ENCODE measurements around the gene TBCB.
"Not testable (repeated sequence)": the region's sequence is repeated elsewhere in the genome, so short reads cannot be mapped to it uniquely, and the experiment has no call there.

TBCB gene, protein sequence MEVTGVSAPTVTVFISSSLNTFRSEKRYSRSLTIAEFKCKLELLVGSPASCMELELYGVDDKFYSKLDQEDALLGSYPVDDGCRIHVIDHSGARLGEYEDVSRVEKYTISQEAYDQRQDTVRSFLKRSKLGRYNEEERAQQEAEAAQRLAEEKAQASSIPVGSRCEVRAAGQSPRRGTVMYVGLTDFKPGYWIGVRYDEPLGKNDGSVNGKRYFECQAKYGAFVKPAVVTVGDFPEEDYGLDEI

DNA sequence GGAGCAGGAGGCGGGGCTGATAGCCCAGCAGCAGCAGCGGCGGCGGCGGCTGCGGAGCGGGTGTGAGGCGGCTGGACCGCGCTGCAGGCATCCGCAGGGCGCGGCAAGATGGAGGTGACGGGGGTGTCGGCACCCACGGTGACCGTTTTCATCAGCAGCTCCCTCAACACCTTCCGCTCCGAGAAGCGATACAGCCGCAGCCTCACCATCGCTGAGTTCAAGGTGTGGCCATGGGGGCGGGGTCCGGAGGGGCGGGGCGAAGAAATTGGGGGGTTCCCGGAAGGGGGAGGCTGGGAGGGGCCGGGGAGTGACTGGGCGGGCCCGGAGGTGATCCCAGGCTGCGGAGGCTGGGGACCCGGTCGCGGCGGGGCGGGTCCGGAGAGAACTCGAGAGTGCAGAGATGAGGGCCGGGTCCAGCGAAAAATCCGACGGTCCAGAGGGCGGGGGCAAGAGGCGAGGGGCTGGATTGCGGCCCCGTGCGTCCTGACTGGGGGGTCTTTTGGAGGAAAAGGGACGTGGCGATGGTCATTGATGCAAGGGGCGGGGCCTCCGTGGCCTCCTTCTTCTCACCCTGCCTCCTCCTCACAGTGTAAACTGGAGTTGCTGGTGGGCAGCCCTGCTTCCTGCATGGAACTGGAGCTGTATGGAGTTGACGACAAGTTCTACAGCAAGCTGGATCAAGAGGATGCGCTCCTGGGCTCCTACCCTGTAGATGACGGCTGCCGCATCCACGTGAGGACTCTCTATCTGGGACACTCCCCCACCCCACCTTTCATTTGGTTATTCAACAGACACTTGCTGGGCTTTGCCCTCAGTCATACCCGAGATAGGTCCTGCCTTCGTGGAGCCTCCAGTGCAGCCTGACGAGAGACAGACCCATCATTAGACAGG is at the start of gene TBCB:
Gene TBCB (plus strand): TSS at position 16 of the 891 bp plus-strand sequence. CDS start 93 bp downstream, at position 109.
- peak; percentile 70 for DNase-seq

DNA sequence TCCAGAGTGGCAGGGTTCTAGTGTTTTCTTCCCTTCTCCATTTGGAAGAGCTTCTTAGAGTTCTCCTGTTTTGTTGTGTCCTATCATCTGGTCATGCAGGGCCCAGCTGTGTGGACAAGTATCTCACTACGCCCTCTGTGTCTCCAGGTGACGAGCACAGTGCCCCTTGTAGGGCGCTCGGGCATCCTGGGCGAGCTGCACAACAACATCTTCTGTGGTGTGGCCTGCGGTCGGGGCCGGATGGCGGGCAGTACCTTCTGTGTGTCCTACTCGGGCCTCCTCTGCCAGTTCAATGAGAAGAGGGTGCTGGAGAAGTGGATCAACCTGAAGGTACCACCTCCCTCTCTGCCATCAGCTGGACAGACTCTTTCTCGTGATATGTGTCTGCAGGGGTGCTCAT is 47.6 kb upstream of the TBCB start:
- DNase-seq: no peak

DNA sequence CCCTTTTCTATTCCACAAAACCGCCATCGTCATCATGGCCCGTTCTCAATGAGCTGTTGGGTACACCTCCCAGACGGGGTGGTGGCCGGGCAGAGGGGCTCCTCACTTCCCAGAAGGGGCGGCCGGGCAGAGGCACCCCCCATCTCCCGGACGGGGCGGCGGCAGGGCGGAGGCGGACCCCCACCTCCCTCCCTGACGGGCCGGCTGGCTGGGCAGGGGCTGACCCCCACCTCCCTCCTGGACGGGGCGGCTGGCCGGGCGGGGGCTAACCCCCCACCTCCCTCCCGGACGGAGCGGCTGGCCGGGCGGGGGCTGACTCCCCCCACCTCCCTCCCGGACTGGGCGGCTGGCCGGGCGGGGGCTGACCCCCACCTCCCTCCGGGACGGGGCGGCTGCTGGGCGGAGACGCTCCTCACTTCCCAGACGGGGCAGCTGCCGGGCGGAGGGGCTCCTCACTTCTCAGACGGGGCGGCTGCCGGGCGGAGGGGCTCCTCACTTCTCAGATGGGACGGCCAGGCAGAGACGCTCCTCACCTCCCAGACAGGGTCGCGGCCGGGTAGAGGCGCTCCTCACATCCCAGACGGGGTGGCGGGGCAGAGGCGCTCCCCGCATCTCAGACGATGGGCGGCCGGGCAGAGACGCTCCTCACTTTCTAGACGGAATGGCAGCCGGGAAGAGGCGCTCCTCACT is 46.3 kb upstream of the TBCB start:
- DNase-seq: not testable (repeated sequence)

DNA sequence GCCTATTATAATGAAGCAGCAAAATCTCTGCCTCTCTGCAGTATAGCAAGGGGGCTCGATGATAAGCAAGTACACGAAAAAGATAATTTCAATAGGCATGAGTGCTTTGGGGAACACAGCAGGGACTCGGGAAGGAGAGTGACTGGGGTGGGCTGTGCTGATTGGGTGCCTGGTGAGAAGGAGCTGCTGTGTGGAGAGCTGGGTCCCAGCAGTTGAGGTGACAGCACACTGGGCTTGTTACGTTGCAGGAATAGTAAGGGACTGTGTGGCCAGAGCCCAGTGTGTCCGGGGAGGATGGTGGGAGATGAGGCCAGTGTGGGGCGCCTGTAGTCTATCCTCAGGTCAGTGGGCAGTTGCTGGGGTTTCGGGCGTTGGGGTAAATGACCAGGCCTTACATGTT is 43.2 kb upstream of the TBCB start:
- DNase-seq: no peak

DNA sequence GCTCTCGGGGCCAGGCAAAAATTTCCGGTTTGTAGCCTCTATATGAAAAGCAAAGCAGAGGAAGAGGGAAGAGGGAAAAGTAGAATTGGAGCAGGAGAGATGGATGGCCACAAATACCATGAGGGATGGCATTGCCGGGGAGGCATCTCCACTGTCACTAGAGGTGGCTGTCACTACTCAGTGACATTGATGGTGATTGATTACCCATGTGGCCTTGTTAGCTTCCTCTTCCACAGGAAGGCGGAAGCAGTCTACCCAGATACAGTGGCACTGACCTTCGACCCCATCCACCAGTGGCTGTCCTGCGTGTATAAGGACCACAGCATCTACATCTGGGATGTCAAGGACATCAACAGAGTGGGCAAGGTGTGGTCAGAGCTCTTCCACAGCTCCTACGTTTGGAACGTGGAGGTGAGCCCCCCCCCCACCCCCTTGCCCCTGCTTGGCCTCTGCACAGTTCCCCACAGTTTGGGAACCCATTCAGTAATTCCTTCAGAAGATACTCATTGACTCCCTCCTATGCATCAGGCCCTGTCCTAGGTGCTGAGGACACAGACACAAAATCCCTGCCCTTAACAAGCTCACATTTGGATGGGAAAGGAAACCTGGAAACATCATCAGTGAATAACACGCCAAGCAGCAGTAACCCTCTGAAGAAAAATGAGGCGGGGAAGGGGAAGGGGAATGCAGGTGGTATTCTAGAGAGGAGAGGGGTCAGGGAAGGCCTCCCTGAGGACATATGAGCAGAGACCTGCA is 42.0 kb upstream of the TBCB start:
- no peak for DNase-seq

DNA sequence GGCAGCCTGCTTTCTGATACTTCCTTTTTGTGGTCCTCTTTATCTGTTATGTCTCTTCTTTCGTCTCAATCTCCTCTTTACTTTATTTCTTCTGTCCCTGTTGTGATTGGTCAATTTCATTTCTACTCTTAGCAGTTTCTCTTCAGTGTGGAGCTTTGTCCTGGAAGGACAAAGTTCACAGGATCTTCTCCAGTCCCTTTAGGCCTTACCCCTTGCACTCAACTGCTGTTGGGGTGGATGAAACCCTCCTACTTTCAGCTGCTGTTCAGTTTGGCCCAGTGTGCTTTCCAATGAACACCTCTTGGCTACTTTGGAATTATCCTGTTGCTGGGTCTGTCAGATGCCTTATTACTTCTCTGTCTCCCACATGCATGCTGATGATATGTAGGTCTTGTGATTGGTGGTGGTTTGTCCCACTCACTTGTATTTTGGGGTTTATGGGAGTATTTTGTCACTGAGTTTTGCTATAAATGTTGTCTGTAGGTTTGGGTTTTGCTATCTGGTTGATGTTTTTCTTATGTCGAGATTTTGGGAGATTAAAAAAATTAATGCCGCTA is 35.8 kb upstream of the TBCB start:
- DNase-seq: no peak

DNA sequence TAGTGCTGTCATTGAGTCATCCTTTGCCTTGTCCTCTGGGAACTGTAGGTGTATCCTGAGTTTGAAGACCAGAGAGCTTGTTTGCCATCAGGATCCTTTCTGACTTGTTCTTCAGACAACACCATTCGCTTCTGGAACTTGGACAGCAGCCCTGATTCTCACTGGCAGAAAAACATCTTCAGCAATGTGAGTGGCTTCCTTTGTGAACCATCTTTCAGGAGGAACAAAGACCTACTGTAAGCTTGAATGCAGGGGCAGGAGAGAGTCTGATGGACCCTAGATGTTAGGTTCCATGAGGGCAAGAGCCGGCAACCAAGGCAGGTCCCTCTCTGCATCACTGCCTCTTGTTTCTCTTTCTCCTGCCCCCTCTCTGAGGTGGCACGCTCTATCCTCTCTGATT is 33.9 kb upstream of the TBCB start:
- DNase-seq: no peak

DNA sequence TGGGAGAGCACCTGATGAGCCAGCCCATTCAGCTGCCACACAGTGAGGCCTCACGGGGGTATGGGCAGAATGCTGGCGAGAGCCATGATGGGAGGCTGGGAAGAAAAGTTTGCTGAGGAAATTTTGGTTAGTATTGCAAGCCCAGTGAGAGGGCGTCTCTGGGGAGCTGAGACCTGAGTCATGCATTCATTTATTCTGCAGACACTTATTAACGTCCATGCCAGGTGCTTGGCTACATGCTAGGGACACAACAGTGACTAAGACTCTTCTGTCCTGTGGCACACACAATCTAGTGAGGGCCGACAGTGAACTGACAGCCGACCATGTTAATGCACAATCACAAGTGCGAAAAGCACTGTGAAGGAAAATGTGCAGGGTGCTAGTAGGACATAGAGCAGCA is 33.4 kb upstream of the TBCB start:
- DNase-seq: no peak

DNA sequence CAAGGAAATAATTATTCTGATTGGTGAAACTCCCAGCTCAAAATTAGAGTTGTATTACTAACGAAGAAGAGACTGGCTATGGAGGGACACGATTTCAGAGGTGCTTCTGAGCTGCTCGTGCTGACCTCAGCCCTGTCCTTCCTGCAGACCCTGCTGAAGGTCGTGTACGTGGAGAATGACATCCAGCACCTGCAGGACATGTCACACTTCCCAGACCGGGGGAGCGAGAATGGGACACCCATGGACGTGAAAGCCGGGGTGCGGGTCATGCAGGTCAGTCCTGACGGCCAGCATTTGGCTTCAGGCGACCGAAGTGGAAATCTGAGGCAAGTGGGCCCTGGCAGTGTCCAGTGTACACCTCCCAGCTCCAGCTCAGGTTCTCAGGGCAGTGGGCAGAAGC is 32.4 kb upstream of the TBCB start:
- DNase-seq: no peak

DNA sequence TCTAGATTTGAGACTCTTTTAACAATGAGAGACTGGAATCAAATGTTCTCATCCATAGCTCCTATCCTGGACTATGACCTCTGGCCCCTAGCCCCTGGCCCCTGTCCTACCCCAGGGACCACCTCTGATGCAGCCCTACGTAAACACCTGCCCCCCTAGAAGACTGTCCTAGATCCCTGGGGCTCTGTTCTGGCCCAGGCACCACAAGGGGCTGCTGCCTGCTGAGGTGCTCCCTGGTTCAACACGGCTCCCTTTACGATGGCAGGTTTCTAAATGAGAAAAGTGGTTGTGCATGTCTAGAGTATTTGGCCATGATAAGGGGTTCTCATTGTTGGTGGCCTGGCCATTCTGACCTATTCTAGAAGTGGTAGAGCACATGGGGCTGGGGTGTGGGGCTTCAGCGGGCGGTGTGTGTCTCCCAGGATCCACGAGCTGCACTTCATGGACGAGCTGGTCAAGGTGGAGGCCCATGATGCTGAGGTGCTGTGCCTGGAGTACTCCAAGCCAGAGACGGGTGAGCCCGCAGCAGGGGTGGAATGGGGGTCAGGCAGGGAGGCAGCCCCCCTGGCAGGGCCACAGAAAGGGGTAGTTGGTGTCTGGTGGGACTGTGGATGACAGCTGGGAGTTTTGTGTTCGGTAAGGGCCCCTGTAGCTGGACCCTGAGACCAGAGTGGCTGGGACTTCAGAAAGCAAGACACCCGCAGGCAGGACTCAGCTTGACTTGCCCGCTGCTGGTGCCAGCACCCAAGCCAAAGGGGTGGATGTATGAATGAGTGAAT is 30.8 kb upstream of the TBCB start:
- DNase-seq: no peak

DNA sequence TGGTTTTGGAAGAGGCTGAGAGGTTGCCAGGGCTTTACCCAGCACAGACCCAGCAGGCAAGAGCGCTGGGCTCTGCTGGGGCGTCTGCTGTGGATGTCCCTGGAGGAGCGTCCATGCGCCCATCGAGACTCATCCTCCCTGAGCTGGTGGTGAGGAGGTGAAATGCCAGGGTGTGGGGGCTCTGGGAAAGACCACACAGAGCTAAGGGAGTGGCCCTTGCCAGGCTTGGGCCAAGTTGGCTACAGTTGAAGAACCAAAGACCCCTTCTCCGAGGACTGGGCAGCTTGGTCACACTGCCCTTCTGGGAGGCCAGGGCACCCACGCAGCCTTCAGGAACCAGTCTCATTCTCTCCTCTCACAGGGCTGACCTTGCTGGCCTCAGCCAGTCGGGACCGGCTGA is 28.9 kb upstream of the TBCB start:
- no peak for DNase-seq

DNA sequence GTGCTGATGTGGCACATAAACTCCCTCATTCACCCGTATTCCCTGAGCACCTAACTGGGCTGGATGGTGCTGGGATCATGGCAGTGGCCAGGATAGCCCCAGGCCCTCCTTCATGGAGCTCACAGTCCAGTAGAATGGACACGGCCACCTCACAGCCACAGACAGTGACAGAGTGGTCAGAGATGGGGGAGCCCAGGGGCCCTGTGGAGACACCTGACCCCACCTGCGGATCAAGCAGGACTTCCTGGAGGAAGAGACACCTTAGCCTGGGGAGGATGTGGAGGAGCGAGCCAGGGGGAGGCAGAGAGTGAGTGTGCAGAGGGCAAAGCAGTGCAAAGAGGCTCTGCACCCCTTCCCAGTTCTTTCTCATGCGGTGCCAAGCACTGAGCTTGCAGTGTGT is 25.4 kb upstream of the TBCB start:
- DNase-seq: no peak

DNA sequence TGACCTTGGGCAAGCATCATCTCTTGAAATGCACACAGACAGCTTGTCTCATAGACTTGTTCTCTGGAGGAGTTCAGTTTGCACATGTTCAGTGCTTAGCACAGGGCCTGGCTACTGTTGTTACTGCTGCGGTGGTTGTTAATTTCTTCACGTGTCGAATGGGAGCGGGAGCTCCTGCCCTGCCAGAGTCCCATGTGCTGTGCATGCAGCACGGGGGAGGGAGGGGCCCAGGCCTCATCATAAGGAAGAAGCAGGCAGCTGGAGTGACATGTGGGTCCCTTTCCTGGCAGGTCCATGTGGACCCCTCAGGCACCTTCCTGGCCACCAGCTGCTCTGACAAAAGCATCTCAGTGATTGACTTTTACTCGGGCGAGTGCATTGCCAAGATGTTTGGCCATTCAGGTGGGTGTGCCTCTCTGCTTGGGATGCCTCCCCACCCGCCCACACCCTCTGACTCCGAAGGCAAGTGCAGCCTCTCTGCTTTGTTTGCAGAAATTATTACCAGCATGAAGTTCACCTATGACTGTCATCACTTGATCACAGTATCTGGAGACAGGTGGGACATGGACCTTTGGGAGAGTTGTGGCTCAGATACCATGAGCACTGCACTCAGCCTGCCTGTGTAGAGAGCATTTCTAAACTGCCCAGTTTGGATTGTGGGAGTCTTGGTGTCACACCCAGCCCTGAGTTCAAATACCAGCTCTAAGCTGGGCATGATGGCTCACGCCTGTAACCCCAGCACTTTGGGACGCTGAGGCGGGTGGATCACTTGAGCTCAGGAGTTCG is 24.2 kb upstream of the TBCB start:
- no peak for DNase-seq

DNA sequence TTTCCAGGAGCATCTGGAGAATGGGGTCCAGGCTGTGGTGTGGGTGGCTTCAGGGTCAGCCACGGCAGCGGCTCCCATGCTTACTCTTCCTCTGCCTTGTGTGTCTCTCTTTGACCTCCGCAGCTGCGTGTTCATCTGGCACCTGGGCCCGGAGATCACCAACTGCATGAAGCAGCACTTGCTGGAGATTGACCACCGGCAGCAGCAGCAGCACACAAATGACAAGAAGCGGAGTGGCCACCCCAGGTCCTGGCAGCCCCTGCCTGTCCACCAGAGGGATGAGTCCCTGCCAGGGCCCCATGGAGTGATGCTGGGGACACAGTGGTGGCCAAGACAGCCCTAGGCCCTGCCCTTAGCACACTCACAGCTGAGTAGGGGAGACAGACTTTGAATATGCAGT is 22.7 kb upstream of the TBCB start:
- no peak for DNase-seq

DNA sequence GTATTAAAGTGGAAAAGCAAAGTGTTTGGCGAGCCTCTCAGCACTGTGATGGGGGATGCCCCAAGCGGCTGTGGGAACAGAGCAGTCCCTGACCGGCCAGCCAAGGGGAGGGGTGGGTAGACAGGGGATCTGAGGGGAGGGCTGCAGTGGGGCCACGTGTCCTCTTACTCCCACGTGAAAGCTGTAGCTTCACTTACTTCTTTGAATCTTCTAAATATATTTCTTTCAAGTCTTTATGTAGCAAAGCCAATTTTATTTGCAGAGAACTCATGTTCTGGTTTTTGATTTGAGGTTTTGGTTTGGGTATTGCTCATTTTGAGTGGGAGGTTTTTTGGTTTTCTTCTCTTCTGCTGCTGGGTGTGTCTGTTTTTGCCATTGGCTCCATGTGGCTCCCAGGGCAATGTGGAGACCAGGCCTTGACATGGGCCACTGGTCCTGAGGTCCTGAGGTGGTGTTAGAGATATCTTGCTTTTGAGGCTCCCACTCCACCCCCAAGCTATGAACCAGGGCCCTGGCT is 22.1 kb upstream of the TBCB start:
- DNase-seq: no peak

DNA sequence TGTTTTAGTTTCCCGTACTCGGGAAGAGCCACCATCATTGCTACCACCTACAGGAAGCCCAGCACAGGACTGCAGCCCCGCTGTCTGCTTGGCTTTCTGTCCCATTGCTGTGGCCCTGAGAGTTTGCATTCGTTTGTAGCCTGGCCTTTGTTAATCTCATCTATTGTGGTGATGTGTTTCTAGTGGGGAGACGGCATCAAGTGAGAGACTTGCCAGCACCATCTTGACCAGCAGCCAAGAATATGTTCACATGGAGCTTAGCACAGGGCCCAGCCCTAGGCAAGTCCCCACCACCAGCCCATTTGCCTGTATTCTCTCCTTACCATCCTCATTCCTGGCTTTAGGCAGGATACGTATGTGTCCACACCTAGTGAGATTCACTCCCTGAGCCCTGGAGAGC is 21.6 kb upstream of the TBCB start:
- DNase-seq: no peak

DNA sequence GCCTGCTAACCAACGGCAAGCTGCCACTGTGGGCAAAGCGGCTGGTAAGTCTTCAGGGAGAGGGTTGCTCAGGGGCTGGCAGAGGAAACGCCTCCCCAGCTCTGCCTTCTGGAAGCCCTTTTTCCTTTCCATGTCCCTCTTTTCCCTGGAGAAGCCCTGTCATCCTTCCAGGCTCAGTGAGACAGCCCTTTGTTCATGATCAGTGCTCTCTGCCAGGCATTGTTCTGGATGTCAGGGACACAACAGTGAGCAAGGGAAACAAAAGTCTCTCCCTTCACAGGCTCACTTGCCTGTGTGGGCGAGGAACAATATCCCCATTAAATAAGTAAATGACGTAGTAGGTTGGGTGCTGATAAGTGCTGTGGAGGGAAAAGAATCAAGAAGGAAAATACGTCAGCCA is 18.2 kb upstream of the TBCB start:
- DNase-seq: no peak

DNA sequence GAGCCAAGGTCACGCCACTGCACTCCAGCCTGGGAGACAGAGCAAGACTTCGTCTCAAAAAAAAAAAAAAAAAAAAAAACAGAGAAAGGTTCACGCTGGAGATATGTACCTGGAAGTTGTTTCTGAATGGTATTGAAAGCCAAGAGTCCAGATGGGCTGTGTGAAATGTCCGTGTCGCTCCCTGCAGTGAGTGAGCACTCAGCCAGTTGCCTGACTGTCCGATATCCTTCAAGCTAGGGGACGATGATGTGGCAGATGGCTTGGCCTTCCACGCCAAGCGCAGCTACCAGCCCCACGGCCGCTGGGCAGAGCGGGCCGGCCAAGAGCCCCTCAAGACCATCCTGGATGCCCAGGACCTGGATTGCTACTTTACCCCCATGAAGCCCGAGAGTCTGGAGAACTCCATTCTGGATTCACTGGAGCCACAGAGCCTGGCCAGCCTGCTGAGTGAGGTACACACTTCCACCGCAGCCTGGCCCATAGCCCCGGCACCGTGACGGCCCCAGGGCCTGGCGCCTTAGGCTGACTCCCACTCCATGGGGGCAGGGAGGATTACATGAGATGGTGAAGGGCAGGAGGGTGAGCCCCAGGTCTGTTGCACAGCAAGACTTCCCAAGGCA is 16.0 kb upstream of the TBCB start:
- no peak for DNase-seq

DNA sequence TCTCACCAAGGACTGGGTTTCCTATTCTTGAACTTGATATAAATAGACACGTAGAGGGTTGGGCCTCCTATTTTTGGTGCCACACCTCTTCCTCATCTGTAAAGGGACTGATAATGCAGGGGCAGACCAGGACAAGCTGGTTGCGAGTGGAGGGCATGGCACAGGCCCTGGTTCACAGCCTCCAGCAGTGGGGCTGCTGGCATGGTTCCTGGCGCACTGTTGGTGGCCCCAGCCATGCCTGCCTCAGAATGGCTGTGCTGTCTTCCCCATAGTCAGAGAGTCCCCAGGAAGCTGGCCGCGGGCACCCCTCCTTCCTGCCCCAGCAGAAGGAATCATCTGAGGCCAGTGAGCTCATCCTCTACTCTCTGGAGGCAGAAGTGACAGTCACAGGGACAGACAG is 14.8 kb upstream of the TBCB start:
- DNase-seq: no peak

DNA sequence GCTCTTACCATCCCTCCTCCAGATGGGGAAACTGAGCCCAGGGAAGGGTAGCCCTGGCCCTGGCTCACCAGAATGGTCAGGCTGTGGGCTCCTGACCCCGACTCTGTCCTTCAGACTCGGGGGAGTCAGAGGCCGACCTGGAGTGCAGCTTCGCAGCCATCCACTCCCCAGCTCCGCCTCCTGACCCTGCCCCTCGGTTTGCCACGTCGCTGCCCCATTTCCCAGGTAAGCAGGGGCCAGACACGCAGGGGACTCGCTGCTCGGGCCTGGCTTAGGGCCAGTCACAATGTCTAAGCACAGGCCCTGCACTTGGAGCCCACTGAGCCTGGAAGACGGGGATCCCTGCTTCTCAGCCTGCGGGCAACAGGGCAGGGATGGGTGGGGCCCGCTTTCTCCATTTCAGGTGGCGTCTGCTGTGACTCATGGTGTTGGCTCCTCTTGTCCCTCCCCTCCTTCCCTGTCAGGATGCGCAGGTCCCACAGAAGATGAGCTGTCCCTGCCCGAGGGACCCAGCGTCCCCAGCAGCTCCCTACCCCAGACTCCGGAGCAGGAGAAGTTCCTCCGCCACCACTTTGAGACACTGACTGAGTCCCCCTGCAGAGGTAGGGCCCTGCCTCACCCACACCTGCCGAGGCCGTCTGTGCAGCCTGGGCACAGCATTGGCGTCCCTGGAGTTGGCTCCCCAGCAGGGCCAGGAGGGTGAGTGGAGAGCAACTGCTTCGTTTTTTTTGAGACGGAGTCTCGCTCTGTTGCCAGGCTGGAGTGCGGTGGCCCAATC is 13.5 kb upstream of the TBCB start:
- DNase-seq: no peak
